Measurements from ENCODE around the gene PANX2. TPM values are rescaled to one million over a fixed set of nuclear protein-coding genes. Genes with fewer than 3 reads are reported as not detected.

The PANX2 gene
- total RNA-seq, 2 experiments from 2014 or later: not detected

DNA sequence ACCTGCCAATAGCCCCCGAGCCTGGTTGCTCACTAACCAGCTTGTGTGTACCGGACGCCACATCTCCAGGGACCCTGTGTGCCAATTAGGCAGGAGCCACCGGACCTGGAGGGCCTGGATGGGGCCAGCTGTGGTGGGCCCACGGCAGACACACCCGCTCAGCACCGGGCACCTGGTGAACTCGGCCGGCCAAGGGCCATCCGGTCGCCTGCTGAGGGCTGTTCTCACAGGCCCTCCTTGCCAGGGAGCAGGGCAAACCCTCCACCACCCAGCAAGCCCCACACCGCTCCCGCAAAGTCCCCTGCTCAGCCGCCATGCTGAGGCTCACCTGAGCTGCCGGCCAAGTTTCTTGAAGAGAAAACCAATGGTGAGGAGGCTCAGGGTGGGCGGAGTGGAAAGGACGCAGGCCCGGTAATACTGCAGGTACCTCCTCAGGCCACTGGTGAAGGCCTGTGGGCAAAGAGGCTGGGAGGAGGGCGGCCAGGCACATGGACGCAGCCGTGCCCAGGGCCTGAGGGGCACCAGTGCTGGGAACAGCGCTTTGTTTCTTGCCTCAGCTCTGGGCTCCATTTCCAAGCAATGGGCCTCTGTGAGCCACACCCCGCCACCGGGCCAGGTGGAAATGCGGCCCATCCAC is 57.2 kb downstream of the PANX2 start:
- intact Hi-C loops (cut with micrococcal nuclease; ENCODE audit: unreplicated experiment): no loop called here
- CTCF ChIA-PET (ENCODE audit: unreplicated experiment): no interaction called here
- TF ChIP-seq, protein P1, sequence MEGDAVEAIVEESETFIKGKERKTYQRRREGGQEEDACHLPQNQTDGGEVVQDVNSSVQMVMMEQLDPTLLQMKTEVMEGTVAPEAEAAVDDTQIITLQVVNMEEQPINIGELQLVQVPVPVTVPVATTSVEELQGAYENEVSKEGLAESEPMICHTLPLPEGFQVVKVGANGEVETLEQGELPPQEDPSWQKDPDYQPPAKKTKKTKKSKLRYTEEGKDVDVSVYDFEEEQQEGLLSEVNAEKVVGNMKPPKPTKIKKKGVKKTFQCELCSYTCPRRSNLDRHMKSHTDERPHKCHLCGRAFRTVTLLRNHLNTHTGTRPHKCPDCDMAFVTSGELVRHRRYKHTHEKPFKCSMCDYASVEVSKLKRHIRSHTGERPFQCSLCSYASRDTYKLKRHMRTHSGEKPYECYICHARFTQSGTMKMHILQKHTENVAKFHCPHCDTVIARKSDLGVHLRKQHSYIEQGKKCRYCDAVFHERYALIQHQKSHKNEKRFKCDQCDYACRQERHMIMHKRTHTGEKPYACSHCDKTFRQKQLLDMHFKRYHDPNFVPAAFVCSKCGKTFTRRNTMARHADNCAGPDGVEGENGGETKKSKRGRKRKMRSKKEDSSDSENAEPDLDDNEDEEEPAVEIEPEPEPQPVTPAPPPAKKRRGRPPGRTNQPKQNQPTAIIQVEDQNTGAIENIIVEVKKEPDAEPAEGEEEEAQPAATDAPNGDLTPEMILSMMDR (conservative IDR thresholded peaks at IDR 0.05; ENCODE audit: low read length): no peak
- no peak for TF ChIP-seq EZH2phosphoT487 (IDR thresholded peaks at IDR 0.05; ENCODE audit: borderline replicate concordance, low read depth, low read length)
- no peaks in the 10 kb centered on the region for H3K9me3 ChIP-seq (ENCODE audit: low read length)
- no peaks in the 10 kb centered on the region for H3K79me2 ChIP-seq (ENCODE audit: insufficient read depth, low read depth, low read length)
- no peak overlapping the region for H3K27ac ChIP-seq (ENCODE audit: low read depth, low read length, poor library complexity, severe bottlenecking)
- H3K4me1 ChIP-seq (ENCODE audit: insufficient read depth, low read length, poor library complexity, severe bottlenecking): no peaks in the 10 kb centered on the region
- no peak overlapping the region for H3K4me3 ChIP-seq (ENCODE audit: low read depth, low read length, poor library complexity, severe bottlenecking)
- H3K9me2 ChIP-seq (ENCODE audit: insufficient read depth, low read length): no peaks in the 10 kb centered on the region
- H3K4me2 ChIP-seq (ENCODE audit: low read length): no peak overlapping the region
- H4K20me1 ChIP-seq (ENCODE audit: insufficient read depth, low read length): no peaks in the 10 kb centered on the region
- POLR2A ChIA-PET: interaction anchor here (0.6 kb wide), 1 partner anchor 14 kb away, joined by 3 read pairs; no protein-coding TSS in a partner anchor
- no peak for DNase-seq (ENCODE audit: low spot score)
- no peak overlapping the region for H2AFZ ChIP-seq (ENCODE audit: low read length)
- no TSS peak for BruUV-seq (replicated peaks)
- H3K36me3 ChIP-seq (ENCODE audit: insufficient read depth, low read length): peaks cover 47% of the 10 kb centered on the region

DNA sequence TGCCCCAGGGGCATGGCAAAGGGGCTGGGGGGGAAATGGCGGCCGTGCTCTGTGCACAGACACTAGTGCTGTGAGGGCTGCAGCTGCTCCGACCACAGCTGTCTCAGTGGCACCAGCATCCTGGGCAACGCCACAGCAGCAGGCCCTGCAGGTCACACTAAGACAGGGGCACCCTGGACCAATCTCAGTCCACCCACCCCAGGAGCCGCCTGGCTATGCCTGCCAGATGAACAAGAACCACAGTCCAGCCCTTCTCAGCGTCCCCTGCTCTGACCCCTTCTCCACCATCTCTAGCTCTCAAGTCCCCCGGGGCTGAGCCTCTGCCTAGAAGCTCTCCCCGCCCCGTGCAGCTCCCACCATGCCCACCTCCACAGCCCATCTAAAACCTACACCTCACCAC is 57.8 kb downstream of the PANX2 start:
- Histone ChIP-seq H3K4me1 (ENCODE audit: insufficient read depth, low read length, poor library complexity, severe bottlenecking) (no peaks in the 10 kb centered on the region), H3K27ac (ENCODE audit: low read depth, low read length, poor library complexity, severe bottlenecking) (no peak overlapping the region), H3K9me3 (ENCODE audit: low read length) (no peaks in the 10 kb centered on the region), H3K9me2 (ENCODE audit: insufficient read depth, low read length) (no peaks in the 10 kb centered on the region), H4K20me1 (ENCODE audit: insufficient read depth, low read length) (no peaks in the 10 kb centered on the region), H2AFZ (ENCODE audit: low read length) (no peak overlapping the region), H3K4me3 (ENCODE audit: low read depth, low read length, poor library complexity, severe bottlenecking) (no peak overlapping the region), H3K36me3 (ENCODE audit: insufficient read depth, low read length) (peaks cover 48% of the 10 kb centered on the region), H3K79me2 (ENCODE audit: insufficient read depth, low read depth, low read length) (no peaks in the 10 kb centered on the region), H3K4me2 (ENCODE audit: low read length) (no peak overlapping the region)
- TF ChIP-seq, protein P1 (conservative IDR thresholded peaks at IDR 0.05; ENCODE audit: low read length): no peak
- no peak for TF ChIP-seq EZH2phosphoT487 (IDR thresholded peaks at IDR 0.05; ENCODE audit: borderline replicate concordance, low read depth, low read length)
- no TSS peak for BruUV-seq (replicated peaks)
- ChIA-PET CTCF (ENCODE audit: unreplicated experiment) (no interaction called here), POLR2A (interaction anchor here (0.6 kb wide), 1 partner anchor 13 kb away, joined by 3 read pairs; no protein-coding TSS in a partner anchor)
- intact Hi-C loops (cut with micrococcal nuclease; ENCODE audit: unreplicated experiment): no loop called here
- no peak for DNase-seq (ENCODE audit: low spot score)

DNA sequence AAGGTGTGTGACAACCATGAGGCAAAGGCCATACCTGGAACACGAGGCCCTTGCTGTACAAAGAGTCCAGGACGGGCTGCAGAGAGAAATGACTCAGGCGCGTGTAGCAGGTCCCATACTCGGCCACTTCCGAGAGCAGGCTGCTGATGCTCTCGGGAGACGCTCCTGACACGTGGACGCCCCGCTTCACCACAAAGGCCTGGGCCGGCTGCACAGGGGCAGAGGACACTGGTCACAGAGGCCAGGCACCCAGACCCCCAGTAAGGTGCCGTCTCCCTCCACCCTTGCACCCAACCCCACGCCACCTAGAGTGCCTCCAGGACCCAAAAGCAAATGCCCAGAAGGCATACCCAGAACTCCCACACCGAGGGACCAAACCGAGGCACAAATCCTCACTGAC is 58.8 kb downstream of the PANX2 start:
- Histone ChIP-seq H2AFZ (ENCODE audit: low read length) (no peak overlapping the region), H3K4me3 (ENCODE audit: low read depth, low read length, poor library complexity, severe bottlenecking) (no peak overlapping the region), H3K79me2 (ENCODE audit: insufficient read depth, low read depth, low read length) (peaks cover 5% of the 10 kb centered on the region; the same call in 1 of the 2 replicates), H3K4me1 (ENCODE audit: insufficient read depth, low read length, poor library complexity, severe bottlenecking) (no peaks in the 10 kb centered on the region), H3K4me2 (ENCODE audit: low read length) (no peak overlapping the region), H4K20me1 (ENCODE audit: insufficient read depth, low read length) (no peaks in the 10 kb centered on the region), H3K9me2 (ENCODE audit: insufficient read depth, low read length) (no peaks in the 10 kb centered on the region), H3K9me3 (ENCODE audit: low read length) (no peaks in the 10 kb centered on the region), H3K36me3 (ENCODE audit: insufficient read depth, low read length) (peaks cover 42% of the 10 kb centered on the region; the same call in 1 of the 2 replicates), H3K27ac (ENCODE audit: low read depth, low read length, poor library complexity, severe bottlenecking) (no peak overlapping the region)
- no TSS peak for BruUV-seq (replicated peaks)
- ChIA-PET POLR2A (no interaction called here), CTCF (ENCODE audit: unreplicated experiment) (no interaction called here)
- intact Hi-C loops (cut with micrococcal nuclease; ENCODE audit: unreplicated experiment): no loop called here
- DNase-seq (ENCODE audit: low spot score): no peak
- TF ChIP-seq, protein P1 (conservative IDR thresholded peaks at IDR 0.05; ENCODE audit: low read length): no peak
- TF ChIP-seq EZH2phosphoT487 (IDR thresholded peaks at IDR 0.05; ENCODE audit: borderline replicate concordance, low read depth, low read length): no peak

Data from OCI-LY7 (cell line).